A549 (cell line): ENCODE data around the gene CAT.

Experiments used
- ESRRA ChIP-seq: fragments of 150-350 bp; IDR thresholded peaks from 2 replicates; pipeline ENCODE4 v1.6.1; 2014; ENCODE audit warnings: mild to moderate bottlenecking, low read length, borderline replicate concordance
- FOXS1 ChIP-seq: fragments of 250-450 bp; sonication (Bioruptor Pico); IDR thresholded peaks from 2 replicates; pipeline ENCODE4 v1.5.0; 2020; ENCODE audit warnings: mild to moderate bottlenecking, moderate library complexity
- MYC ChIP-seq: IDR thresholded peaks from 2 replicates; pipeline ENCODE4 v1.6.1; 2012; ENCODE audit warnings: mild to moderate bottlenecking, inconsistent platforms, low read length, improper control_type of control experiment, borderline replicate concordance
- SREBF2 ChIP-seq: fragments of 450-650 bp; IDR thresholded peaks from 2 replicates; pipeline ENCODE4 v1.6.1; 2014; ENCODE audit warnings: mild to moderate bottlenecking, moderate library complexity
- TF ChIP-seq, protein P1 (sequence below): fragments of 150-350 bp; IDR thresholded peaks from 2 replicates; pipeline ENCODE4 v1.6.1; 2014; ENCODE audit warnings: low read depth, mild to moderate bottlenecking, low read length

- TF ChIP-seq, protein P1, sequence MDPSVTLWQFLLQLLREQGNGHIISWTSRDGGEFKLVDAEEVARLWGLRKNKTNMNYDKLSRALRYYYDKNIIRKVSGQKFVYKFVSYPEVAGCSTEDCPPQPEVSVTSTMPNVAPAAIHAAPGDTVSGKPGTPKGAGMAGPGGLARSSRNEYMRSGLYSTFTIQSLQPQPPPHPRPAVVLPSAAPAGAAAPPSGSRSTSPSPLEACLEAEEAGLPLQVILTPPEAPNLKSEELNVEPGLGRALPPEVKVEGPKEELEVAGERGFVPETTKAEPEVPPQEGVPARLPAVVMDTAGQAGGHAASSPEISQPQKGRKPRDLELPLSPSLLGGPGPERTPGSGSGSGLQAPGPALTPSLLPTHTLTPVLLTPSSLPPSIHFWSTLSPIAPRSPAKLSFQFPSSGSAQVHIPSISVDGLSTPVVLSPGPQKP = no peak
- TF ChIP-seq SREBF2 (no peak), MYC (no peak), FOXS1 (CRISPR knock-in tag) (no peak), ESRRA (no peak)
Measured at GRCh38 chr11:34468209-34468841, 29.6 kb downstream of the CAT start.
